WTC11 (cell line): ENCODE results near the gene NPAS2. TPM values are rescaled to one million over a fixed set of nuclear protein-coding genes. Genes with fewer than 3 reads are reported as not detected.

Experiments
- ATAC-seq: fragments of 200-7000 bp; cut with Tn5 transposase; 2 replicates; pipeline ENCODE4 v1.10.0; 2021; ENCODE audit warnings: mild to moderate bottlenecking, moderate library complexity
- CTCF ChIA-PET: fragments of 300-600 bp; sonication (Branson Sonifier 250); formaldehyde crosslinking; loops from one replicate; lab custom pipeline; 2021; ENCODE audit warnings: antibody characterized with exemption; lab: Charles Lee
- POLR2A ChIA-PET: fragments of 350-600 bp; sonication (Branson Sonifier 250); formaldehyde crosslinking; loops from one replicate; lab custom pipeline; 2021; ENCODE audit warnings: antibody characterized with exemption; lab: Charles Lee
- DNase-seq: peaks from one replicate; pipeline ENCODE4 v3.0.0; 2021; ENCODE audit warnings: low spot score
- H3K27ac Mint-ChIP-seq: 2 replicates; pipeline ENCODE4 v1.8.0; 2021; ENCODE audit warnings: mixed read lengths
- H3K27me3 Mint-ChIP-seq: 2 replicates; pipeline ENCODE4 v1.8.0; 2021; ENCODE audit warnings: low read depth, mild to moderate bottlenecking, moderate library complexity, mixed read lengths
- H3K36me3 Mint-ChIP-seq: 2 replicates; pipeline ENCODE4 v1.8.0; 2021; ENCODE audit warnings: mixed read lengths
- H3K4me1 Mint-ChIP-seq: 2 replicates; pipeline ENCODE4 v1.8.0; 2022; ENCODE audit warnings: mixed read lengths
- H3K4me3 Mint-ChIP-seq: 2 replicates; pipeline ENCODE4 v1.8.0; 2021; ENCODE audit warnings: mild to moderate bottlenecking, moderate library complexity, mixed read lengths
- H3K9me3 Mint-ChIP-seq: 2 replicates; pipeline ENCODE4 v1.8.0; 2021; ENCODE audit warnings: mixed read lengths
- CREB1 ChIP-seq: sonication (generic); formaldehyde crosslinking; IDR thresholded peaks from 2 replicates; pipeline ENCODE4 v1.8.0; 2023; ENCODE audit warnings: mild to moderate bottlenecking, missing genetic modification reagents
- FOXK1 ChIP-seq: sonication (generic); formaldehyde crosslinking; IDR thresholded peaks from 2 replicates; pipeline ENCODE4 v1.8.0; 2022; ENCODE audit warnings: mild to moderate bottlenecking, moderate library complexity, missing genetic modification reagents
- GABPB1 ChIP-seq: sonication (generic); formaldehyde crosslinking; IDR thresholded peaks from 2 replicates; pipeline ENCODE4 v1.8.1; 2023; ENCODE audit warnings: mild to moderate bottlenecking, missing genetic modification reagents
- GRHL2 ChIP-seq: fragments of 250-450 bp; sonication (Bioruptor Pico); IDR thresholded peaks from 2 replicates; pipeline ENCODE4 v1.8.0; 2022; ENCODE audit warnings: mild to moderate bottlenecking, moderate library complexity; ENCODE audit not compliant: insufficient replicate concordance, severe bottlenecking
- IRF1 ChIP-seq: sonication (generic); formaldehyde crosslinking; IDR thresholded peaks from 2 replicates; pipeline ENCODE4 v1.8.0; 2023; ENCODE audit warnings: missing genetic modification reagents
- MXD4 ChIP-seq: fragments of 250-450 bp; sonication (Bioruptor Pico); IDR thresholded peaks from 2 replicates; pipeline ENCODE4 v1.8.0; 2021; ENCODE audit warnings: mild to moderate bottlenecking, moderate library complexity, borderline replicate concordance
- NFYB ChIP-seq: sonication (generic); formaldehyde crosslinking; conservative IDR thresholded peaks from 2 replicates; pipeline ENCODE4 v1.8.0; 2022; ENCODE audit warnings: low read depth, missing genetic modification reagents
- PRDM15 ChIP-seq: sonication (generic); formaldehyde crosslinking; IDR thresholded peaks from 2 replicates; pipeline ENCODE4 v1.8.0; 2022; ENCODE audit warnings: missing genetic modification reagents
- RORB ChIP-seq: fragments of 250-450 bp; sonication (Bioruptor Pico); IDR thresholded peaks from 2 replicates; pipeline ENCODE4 v1.9.0; 2021; ENCODE audit warnings: mild to moderate bottlenecking
- SMAD3 ChIP-seq: sonication (generic); formaldehyde crosslinking; IDR thresholded peaks from 2 replicates; pipeline ENCODE4 v1.8.0; 2022; ENCODE audit warnings: missing genetic modification reagents, mild to moderate bottlenecking, borderline replicate concordance
- SMAD4 ChIP-seq: sonication (generic); formaldehyde crosslinking; IDR thresholded peaks from 2 replicates; pipeline ENCODE4 v1.8.0; 2022; ENCODE audit warnings: mild to moderate bottlenecking, missing genetic modification reagents
- STAT6 ChIP-seq: sonication (generic); formaldehyde crosslinking; conservative IDR thresholded peaks from 2 replicates; pipeline ENCODE4 v1.8.1; 2023; ENCODE audit warnings: mild to moderate bottlenecking, low read depth, missing genetic modification reagents, moderate library complexity
- TEAD1 ChIP-seq: sonication (generic); formaldehyde crosslinking; IDR thresholded peaks from 2 replicates; pipeline ENCODE4 v1.8.0; 2022; ENCODE audit warnings: mild to moderate bottlenecking, missing genetic modification reagents
- USF2 ChIP-seq: sonication (generic); formaldehyde crosslinking; IDR thresholded peaks from 2 replicates; pipeline ENCODE4 v1.8.1; 2023; ENCODE audit warnings: mild to moderate bottlenecking, missing genetic modification reagents, moderate library complexity
- ZNF138 ChIP-seq: sonication (generic); formaldehyde crosslinking; conservative IDR thresholded peaks from 2 replicates; pipeline ENCODE4 v1.8.1; 2022; ENCODE audit warnings: mild to moderate bottlenecking, moderate library complexity, missing genetic modification reagents
- ZNF532 ChIP-seq: fragments of 250-450 bp; sonication (Bioruptor Pico); IDR thresholded peaks from 2 replicates; pipeline ENCODE4 v1.9.0; 2021; ENCODE audit warnings: mild to moderate bottlenecking, borderline replicate concordance
- ZNF671 ChIP-seq: fragments of 250-450 bp; sonication (Bioruptor Pico); IDR thresholded peaks from 2 replicates; pipeline ENCODE4 v1.8.0; 2021; ENCODE audit warnings: mild to moderate bottlenecking
- total RNA-seq: library from RNA; stranded (reverse); gene quantifications from 3 replicates; pipeline ENCODE4 v1.2.3, GENCODE V29; 2021
- TF ChIP-seq, protein P1 (sequence below): sonication (generic); formaldehyde crosslinking; conservative IDR thresholded peaks from 2 replicates; pipeline ENCODE4 v1.8.1; 2022; ENCODE audit warnings: mild to moderate bottlenecking, missing genetic modification reagents
- TF ChIP-seq, protein P2 (sequence below): fragments of 250-450 bp; sonication (Bioruptor Pico); IDR thresholded peaks from 2 replicates; pipeline ENCODE4 v1.9.0; 2021; ENCODE audit warnings: mild to moderate bottlenecking

The NPAS2 gene
- total RNA-seq, 1 experiment from 2014 or later, result 2.6 TPM

DNA sequence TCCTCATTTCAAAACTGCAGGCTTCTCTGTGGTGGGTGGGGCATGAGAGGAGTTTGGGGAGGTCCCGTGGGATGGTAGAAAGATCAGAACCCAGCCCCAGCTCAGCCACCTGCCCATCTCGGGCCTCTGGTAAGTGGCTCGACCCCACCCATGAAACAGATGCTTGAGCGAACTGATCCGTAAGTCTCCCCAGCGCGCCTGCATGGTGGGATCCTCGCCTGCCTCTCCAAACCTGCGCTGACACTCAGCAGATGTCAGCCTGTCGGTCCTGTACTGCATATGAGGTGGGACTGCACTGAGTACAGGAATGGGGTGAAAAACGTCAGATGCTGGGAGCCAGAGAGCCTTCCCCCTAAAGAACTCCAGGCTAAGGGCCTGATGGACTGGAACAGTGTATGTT lies 166.2 kb downstream of the NPAS2 start:
- TF ChIP-seq GABPB1 (CRISPR knock-in tag), result no peak
- no peak for TF ChIP-seq IRF1 (CRISPR knock-in tag)
- TF ChIP-seq STAT6 (CRISPR knock-in tag), result no peak
- TF ChIP-seq CREB1, result no peak
- TF ChIP-seq, protein P1, sequence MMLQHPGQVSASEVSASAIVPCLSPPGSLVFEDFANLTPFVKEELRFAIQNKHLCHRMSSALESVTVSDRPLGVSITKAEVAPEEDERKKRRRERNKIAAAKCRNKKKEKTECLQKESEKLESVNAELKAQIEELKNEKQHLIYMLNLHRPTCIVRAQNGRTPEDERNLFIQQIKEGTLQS (CRISPR knock-in tag), result no peak
- no peak for TF ChIP-seq ZNF671 (CRISPR knock-in tag)
- TF ChIP-seq, protein P2, sequence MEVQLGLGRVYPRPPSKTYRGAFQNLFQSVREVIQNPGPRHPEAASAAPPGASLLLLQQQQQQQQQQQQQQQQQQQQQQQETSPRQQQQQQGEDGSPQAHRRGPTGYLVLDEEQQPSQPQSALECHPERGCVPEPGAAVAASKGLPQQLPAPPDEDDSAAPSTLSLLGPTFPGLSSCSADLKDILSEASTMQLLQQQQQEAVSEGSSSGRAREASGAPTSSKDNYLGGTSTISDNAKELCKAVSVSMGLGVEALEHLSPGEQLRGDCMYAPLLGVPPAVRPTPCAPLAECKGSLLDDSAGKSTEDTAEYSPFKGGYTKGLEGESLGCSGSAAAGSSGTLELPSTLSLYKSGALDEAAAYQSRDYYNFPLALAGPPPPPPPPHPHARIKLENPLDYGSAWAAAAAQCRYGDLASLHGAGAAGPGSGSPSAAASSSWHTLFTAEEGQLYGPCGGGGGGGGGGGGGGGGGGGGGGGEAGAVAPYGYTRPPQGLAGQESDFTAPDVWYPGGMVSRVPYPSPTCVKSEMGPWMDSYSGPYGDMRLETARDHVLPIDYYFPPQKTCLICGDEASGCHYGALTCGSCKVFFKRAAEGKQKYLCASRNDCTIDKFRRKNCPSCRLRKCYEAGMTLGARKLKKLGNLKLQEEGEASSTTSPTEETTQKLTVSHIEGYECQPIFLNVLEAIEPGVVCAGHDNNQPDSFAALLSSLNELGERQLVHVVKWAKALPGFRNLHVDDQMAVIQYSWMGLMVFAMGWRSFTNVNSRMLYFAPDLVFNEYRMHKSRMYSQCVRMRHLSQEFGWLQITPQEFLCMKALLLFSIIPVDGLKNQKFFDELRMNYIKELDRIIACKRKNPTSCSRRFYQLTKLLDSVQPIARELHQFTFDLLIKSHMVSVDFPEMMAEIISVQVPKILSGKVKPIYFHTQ, result no peak
- TF ChIP-seq TEAD1 (CRISPR knock-in tag), result no peak
- no peak for TF ChIP-seq RORB (CRISPR knock-in tag)
- TF ChIP-seq USF2, result no peak
- no peak for TF ChIP-seq PRDM15
- no peak for TF ChIP-seq SMAD3 (CRISPR knock-in tag)
- TF ChIP-seq NFYB (CRISPR knock-in tag), result no peak
- Mint-ChIP-seq H3K9me3 (no peaks in the 10 kb centered on the region), H3K36me3 (no peaks in the 10 kb centered on the region), H3K4me3 (no peak overlapping the region), H3K4me1 (peaks cover 24% of the 10 kb centered on the region), H3K27me3 (no peaks in the 10 kb centered on the region), H3K27ac (no peak overlapping the region)
- ChIA-PET CTCF (interaction anchor here (0.8 to 2.1 kb wide), 2 partner anchors 221 to 256 kb away, joined by 3 to 19 read pairs; no protein-coding TSS in a partner anchor), POLR2A (interaction anchor here (0.7 kb wide), 1 partner anchor 16 kb away, joined by 3 read pairs; no protein-coding TSS in a partner anchor)
- DNase-seq, result no peak
- no peak for ATAC-seq

DNA sequence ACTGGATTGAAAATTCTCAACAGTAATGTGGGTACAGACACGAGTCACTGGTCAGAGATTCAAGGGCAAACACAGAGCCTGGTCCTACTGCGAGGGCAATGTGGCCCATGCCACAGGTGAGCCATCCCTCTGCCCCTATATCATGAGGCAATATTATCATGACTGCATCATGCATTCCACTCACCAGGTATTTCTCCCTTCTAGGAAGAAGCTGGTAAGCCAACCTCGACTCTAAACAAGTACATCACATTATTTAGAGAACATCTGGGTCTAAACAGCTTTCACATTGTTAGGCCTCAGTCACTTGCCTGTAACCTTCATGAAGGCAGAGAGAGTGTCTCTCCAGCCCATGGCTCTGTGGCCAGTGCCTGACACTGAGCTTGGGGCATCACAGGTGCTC lies 167.6 kb downstream of the NPAS2 start:
- Mint-ChIP-seq H3K9me3 (no peaks in the 10 kb centered on the region), H3K27ac (no peak overlapping the region), H3K4me3 (no peak overlapping the region), H3K36me3 (no peaks in the 10 kb centered on the region), H3K4me1 (peaks cover 18% of the 10 kb centered on the region), H3K27me3 (no peaks in the 10 kb centered on the region)
- ChIA-PET CTCF (interaction anchor here (0.8 to 1.4 kb wide), 3 partner anchors 218 to 377 kb away, joined by 3 to 4 read pairs (median 4); no protein-coding TSS in a partner anchor), POLR2A (no interaction called here)
- DNase-seq (no peak), ATAC-seq (no peak)
- TF ChIP-seq FOXK1 (no peak), GRHL2 (no peak), RORB (CRISPR knock-in tag) (no peak), MXD4 (CRISPR knock-in tag) (no peak), SMAD4 (CRISPR knock-in tag) (no peak), ZNF138 (CRISPR knock-in tag) (no peak), ZNF532 (CRISPR knock-in tag) (no peak)
